KOPT-K1 (cell line): Measurements from ENCODE around the gene BBS12.

Experiments
- H3K27ac ChIP-seq: fragments of 200-600 bp; sonication (generic); 2 replicates; pipeline ENCODE4 v1.5.1; 2016; ENCODE audit warnings: antibody characterized with exemption, mild to moderate bottlenecking, low read depth, low read length; ENCODE audit not compliant: poor library complexity, severe bottlenecking
- H3K36me3 ChIP-seq: fragments of 200-600 bp; sonication (generic); 2 replicates; pipeline ENCODE4 v1.5.1; 2017; ENCODE audit warnings: antibody characterized with exemption, mild to moderate bottlenecking, low read length, moderate library complexity; ENCODE audit not compliant: insufficient read depth
- H3K9me3 ChIP-seq: fragments of 200-600 bp; sonication (generic); 2 replicates; pipeline ENCODE4 v1.5.1; 2017; ENCODE audit warnings: antibody characterized with exemption, low read length, mild to moderate bottlenecking; ENCODE audit not compliant: insufficient read depth, poor library complexity, severe bottlenecking

BBS12 gene

GRCh38 chr4:122705547-122706117 is 26.9 kb upstream of the BBS12 start:
- Histone ChIP-seq H3K27ac (no peak overlapping the region), H3K9me3 (no peaks in the 10 kb centered on the region), H3K36me3 (no peaks in the 10 kb centered on the region)

GRCh38 chr4:122706511-122706910 is 26.0 kb upstream of the BBS12 start:
- H3K27ac ChIP-seq, result no peak overlapping the region
- no peaks in the 10 kb centered on the region for H3K9me3 ChIP-seq
- H3K36me3 ChIP-seq, result no peaks in the 10 kb centered on the region

GRCh38 chr4:122707497-122707896 is 25.0 kb upstream of the BBS12 start:
- Histone ChIP-seq H3K9me3 (no peaks in the 10 kb centered on the region), H3K36me3 (no peaks in the 10 kb centered on the region), H3K27ac (no peak overlapping the region)

GRCh38 chr4:122709236-122709635 is 23.3 kb upstream of the BBS12 start:
- H3K9me3 ChIP-seq, result no peaks in the 10 kb centered on the region
- no peaks in the 10 kb centered on the region for H3K36me3 ChIP-seq
- H3K27ac ChIP-seq, result no peak overlapping the region

- no peaks in the 10 kb centered on the region for H3K36me3 ChIP-seq
- no peaks in the 10 kb centered on the region for H3K9me3 ChIP-seq
- no peak overlapping the region for H3K27ac ChIP-seq
Measured at GRCh38 chr4:122710434-122711308, 21.8 kb upstream of the BBS12 start.

- Histone ChIP-seq H3K27ac (no peak overlapping the region), H3K9me3 (no peaks in the 10 kb centered on the region), H3K36me3 (no peaks in the 10 kb centered on the region)
Measured at GRCh38 chr4:122711919-122712318, 20.6 kb upstream of the BBS12 start.

- H3K36me3 ChIP-seq, result no peaks in the 10 kb centered on the region
- H3K9me3 ChIP-seq, result no peaks in the 10 kb centered on the region
- H3K27ac ChIP-seq, result no peak overlapping the region
Measured at GRCh38 chr4:122712782-122713181, 19.7 kb upstream of the BBS12 start.

- Histone ChIP-seq H3K36me3 (no peaks in the 10 kb centered on the region), H3K9me3 (no peaks in the 10 kb centered on the region), H3K27ac (no peak overlapping the region)
Measured at GRCh38 chr4:122715221-122715620, 17.3 kb upstream of the BBS12 start.

- Histone ChIP-seq H3K27ac (no peak overlapping the region), H3K9me3 (no peaks in the 10 kb centered on the region), H3K36me3 (no peaks in the 10 kb centered on the region)
Measured at GRCh38 chr4:122716825-122717448, 15.6 kb upstream of the BBS12 start.

GRCh38 chr4:122718281-122718680 is 14.2 kb upstream of the BBS12 start:
- Histone ChIP-seq H3K27ac (no peak overlapping the region), H3K9me3 (no peaks in the 10 kb centered on the region), H3K36me3 (no peaks in the 10 kb centered on the region)

GRCh38 chr4:122722256-122722655 is 10.2 kb upstream of the BBS12 start:
- Histone ChIP-seq H3K36me3 (no peaks in the 10 kb centered on the region), H3K9me3 (no peaks in the 10 kb centered on the region), H3K27ac (no peak overlapping the region)

GRCh38 chr4:122728856-122729255 is 3.6 kb upstream of the BBS12 start:
- no peaks in the 10 kb centered on the region for H3K36me3 ChIP-seq
- no peak overlapping the region for H3K27ac ChIP-seq
- no peaks in the 10 kb centered on the region for H3K9me3 ChIP-seq

GRCh38 chr4:122731676-122732075 is 828 bp upstream of the BBS12 start:
- H3K9me3 ChIP-seq, result no peaks in the 10 kb centered on the region
- H3K36me3 ChIP-seq, result no peaks in the 10 kb centered on the region
- no peak overlapping the region for H3K27ac ChIP-seq

- Histone ChIP-seq H3K9me3 (no peaks in the 10 kb centered on the region), H3K27ac (no peak overlapping the region), H3K36me3 (no peaks in the 10 kb centered on the region)
Measured at GRCh38 chr4:122733787-122734120, 1.2 kb downstream of the BBS12 start.

GRCh38 chr4:122739174-122739573 is 6.7 kb downstream of the BBS12 start:
- Histone ChIP-seq H3K9me3 (no peaks in the 10 kb centered on the region), H3K36me3 (no peaks in the 10 kb centered on the region), H3K27ac (no peak overlapping the region)
